A673 (cell line): Measurements from ENCODE around the gene SERPINE1. TPM values are rescaled to one million over a fixed set of nuclear protein-coding genes. Genes with fewer than 3 reads are reported as not detected.

ENCODE experiments used
- BruUV-seq: library from RNA; stranded (reverse); fragments of 400-500 nt; replicated peaks from 2 replicates; lab custom pipeline; 2021; lab: Mats Ljungman, UMichigan
- CTCF ChIA-PET: fragments of 300-600 bp; sonication (Branson Sonifier 250); formaldehyde crosslinking; loops from one replicate; lab custom pipeline; 2022; ENCODE audit warnings: antibody characterized with exemption; lab: Charles Lee
- POLR2A ChIA-PET: fragments of 300-600 bp; sonication (Branson Sonifier 250); formaldehyde crosslinking; loops from one replicate; lab custom pipeline; 2022; ENCODE audit warnings: antibody characterized with exemption; ENCODE audit not compliant: low non-redundant PET; lab: Charles Lee
- DNase-seq: peaks from one replicate; pipeline ENCODE4 v3.0.0-alpha.2; 2015; ENCODE audit warnings: low spot score
- H3K27ac ChIP-seq: fragments of 200-600 bp; sonication (generic); 2 replicates; pipeline ENCODE4 v1.5.1; 2016; ENCODE audit warnings: mixed run types, low read depth, mild to moderate bottlenecking, mixed read lengths, antibody characterized with exemption, low read length; ENCODE audit not compliant: poor library complexity, severe bottlenecking
- H3K27me3 ChIP-seq: fragments of 200-600 bp; sonication (generic); replicated peaks from 2 replicates; pipeline ENCODE4 v1.6.1; 2017; ENCODE audit warnings: mixed run types, low read depth, mild to moderate bottlenecking, mixed read lengths, antibody characterized with exemption, low read length; ENCODE audit not compliant: insufficient read depth, poor library complexity
- H3K36me3 ChIP-seq: fragments of 200-600 bp; sonication (generic); 2 replicates; pipeline ENCODE4 v1.6.1; 2016; ENCODE audit warnings: mixed run types, mild to moderate bottlenecking, mixed read lengths, antibody characterized with exemption, low read length; ENCODE audit not compliant: insufficient read depth, poor library complexity, severe bottlenecking
- H3K4me1 ChIP-seq: fragments of 200-600 bp; sonication (generic); 2 replicates; pipeline ENCODE4 v1.6.1; 2017; ENCODE audit warnings: mixed run types, mild to moderate bottlenecking, mixed read lengths, antibody characterized with exemption, low read length; ENCODE audit not compliant: insufficient read depth, poor library complexity, severe bottlenecking
- H3K4me3 ChIP-seq: fragments of 200-600 bp; sonication (generic); 2 replicates; pipeline ENCODE4 v1.5.1; 2016; ENCODE audit warnings: low read depth, mixed run types, mild to moderate bottlenecking, mixed read lengths, low read length; ENCODE audit not compliant: poor library complexity, severe bottlenecking
- H3K9me3 ChIP-seq: fragments of 200-600 bp; sonication (generic); 2 replicates; pipeline ENCODE4 v1.6.1; 2016; ENCODE audit warnings: mixed run types, low read depth, mild to moderate bottlenecking, mixed read lengths, antibody characterized with exemption, low read length; ENCODE audit not compliant: poor library complexity, severe bottlenecking
- EZH2 ChIP-seq: fragments of 200-600 bp; sonication (generic); IDR thresholded peaks from 2 replicates; pipeline ENCODE4 v1.6.1; 2017; ENCODE audit warnings: borderline replicate concordance, low read depth, mild to moderate bottlenecking, mixed read lengths, antibody characterized with exemption, low read length; ENCODE audit not compliant: poor library complexity, severe bottlenecking
- intact Hi-C: fragments of 100-400 bp; cut with micrococcal nuclease; formaldehyde crosslinking; loops from one replicate; pipeline ENCODE4 v1.10.0; 2022; ENCODE audit not compliant: unreplicated experiment
- total RNA-seq: library from RNA; stranded (reverse); gene quantifications from 2 replicates; pipeline ENCODE4 v1.2.3, GENCODE V29; 2021
- TF ChIP-seq, protein P1 (sequence below): fragments of 300-800, 200-600 bp; sonication (generic); conservative IDR thresholded peaks from 2 replicates; pipeline ENCODE4 v1.5.1; 2017; ENCODE audit warnings: low read depth, mild to moderate bottlenecking, antibody characterized with exemption, low read length, moderate library complexity, mixed read lengths

Gene SERPINE1
- total RNA-seq, 1 experiment from 2014 or later: 5.3 TPM

DNA sequence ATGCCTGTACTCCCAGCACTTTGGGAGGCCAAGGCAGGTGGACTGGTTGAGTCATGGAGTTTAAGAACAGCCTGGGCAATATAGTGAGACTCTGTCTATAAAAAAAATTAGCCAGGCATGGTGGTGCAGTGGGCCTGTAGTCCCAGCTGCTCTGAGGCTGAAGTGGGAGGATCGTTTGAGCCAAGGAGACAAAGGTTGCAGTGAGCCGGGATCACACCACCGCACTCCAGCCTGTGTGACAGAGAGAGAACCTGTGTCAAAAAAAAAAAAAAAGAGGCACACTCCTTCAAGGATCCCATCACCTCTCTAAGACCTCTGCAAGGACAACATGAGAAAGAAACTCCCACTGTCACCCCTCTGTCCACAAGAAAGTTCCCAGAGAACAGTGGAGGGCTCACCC, 48.8 kb downstream of the SERPINE1 start:
- no peak overlapping the region for H3K27ac ChIP-seq
- H3K9me3 ChIP-seq: no peaks in the 10 kb centered on the region
- intact Hi-C loops: loop anchor here (10.0 kb wide), 1 partner anchor 81 kb away; no protein-coding TSS in a partner anchor
- CTCF ChIA-PET: interaction anchor here (0.6 kb wide), 1 partner anchor 116 kb away, joined by 3 read pairs; no protein-coding TSS in a partner anchor
- BruUV-seq: no TSS peak
- no peaks in the 10 kb centered on the region for H3K36me3 ChIP-seq
- no peak overlapping the region for H3K4me3 ChIP-seq
- H3K27me3 ChIP-seq: peaks cover 61% of the 10 kb centered on the region
- no peak for DNase-seq
- POLR2A ChIA-PET: no interaction called here
- peaks cover 34% of the 10 kb centered on the region for H3K4me1 ChIP-seq
- TF ChIP-seq EZH2: no peak
- TF ChIP-seq, protein P1, sequence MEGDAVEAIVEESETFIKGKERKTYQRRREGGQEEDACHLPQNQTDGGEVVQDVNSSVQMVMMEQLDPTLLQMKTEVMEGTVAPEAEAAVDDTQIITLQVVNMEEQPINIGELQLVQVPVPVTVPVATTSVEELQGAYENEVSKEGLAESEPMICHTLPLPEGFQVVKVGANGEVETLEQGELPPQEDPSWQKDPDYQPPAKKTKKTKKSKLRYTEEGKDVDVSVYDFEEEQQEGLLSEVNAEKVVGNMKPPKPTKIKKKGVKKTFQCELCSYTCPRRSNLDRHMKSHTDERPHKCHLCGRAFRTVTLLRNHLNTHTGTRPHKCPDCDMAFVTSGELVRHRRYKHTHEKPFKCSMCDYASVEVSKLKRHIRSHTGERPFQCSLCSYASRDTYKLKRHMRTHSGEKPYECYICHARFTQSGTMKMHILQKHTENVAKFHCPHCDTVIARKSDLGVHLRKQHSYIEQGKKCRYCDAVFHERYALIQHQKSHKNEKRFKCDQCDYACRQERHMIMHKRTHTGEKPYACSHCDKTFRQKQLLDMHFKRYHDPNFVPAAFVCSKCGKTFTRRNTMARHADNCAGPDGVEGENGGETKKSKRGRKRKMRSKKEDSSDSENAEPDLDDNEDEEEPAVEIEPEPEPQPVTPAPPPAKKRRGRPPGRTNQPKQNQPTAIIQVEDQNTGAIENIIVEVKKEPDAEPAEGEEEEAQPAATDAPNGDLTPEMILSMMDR: no peak

DNA sequence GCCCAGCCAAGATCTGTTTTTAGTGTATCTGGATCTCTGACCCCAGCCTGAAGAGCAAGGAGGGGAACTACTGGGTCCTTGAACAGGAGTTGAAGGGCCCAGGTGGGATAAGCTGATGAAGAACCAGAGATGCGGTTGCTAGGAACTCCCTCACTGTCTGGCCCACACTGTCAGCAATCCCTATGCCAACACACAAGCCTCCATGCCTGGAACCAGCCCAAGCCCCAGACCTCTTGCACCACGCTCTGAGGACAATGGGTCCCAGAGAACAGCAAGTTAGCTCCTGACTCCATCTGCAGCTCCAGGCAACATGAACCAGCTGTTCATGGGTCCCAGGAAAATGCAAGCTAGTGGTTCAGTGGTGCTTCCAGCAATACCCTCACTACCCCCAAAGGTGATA, 50.7 kb downstream of the SERPINE1 start:
- TF ChIP-seq, protein P1: no peak
- no peak for TF ChIP-seq EZH2
- no peak overlapping the region for H3K27ac ChIP-seq
- DNase-seq: no peak
- intact Hi-C loops: loop anchor here (10.0 kb wide), 1 partner anchor 83 kb away; no protein-coding TSS in a partner anchor
- H3K9me3 ChIP-seq: no peaks in the 10 kb centered on the region
- no peak overlapping the region for H3K4me3 ChIP-seq
- no peaks in the 10 kb centered on the region for H3K36me3 ChIP-seq
- H3K4me1 ChIP-seq: peaks cover 26% of the 10 kb centered on the region
- BruUV-seq: no TSS peak
- ChIA-PET POLR2A (no interaction called here), CTCF (interaction anchor here (0.6 to 1.0 kb wide), 3 partner anchors 11 to 83 kb away, joined by 4 to 10 read pairs (median 7); no protein-coding TSS in a partner anchor)
- H3K27me3 ChIP-seq: peaks cover 44% of the 10 kb centered on the region

- H3K36me3 ChIP-seq: no peaks in the 10 kb centered on the region
- H3K27me3 ChIP-seq: peaks cover 35% of the 10 kb centered on the region
- H3K9me3 ChIP-seq: no peaks in the 10 kb centered on the region
- H3K4me1 ChIP-seq: peaks cover 11% of the 10 kb centered on the region
- CTCF ChIA-PET: interaction anchor here (1.4 kb wide), 1 partner anchor 14 kb away, joined by 3 read pairs; no protein-coding TSS in a partner anchor
- no peak overlapping the region for H3K27ac ChIP-seq
- TF ChIP-seq, protein P1: no peak
- TF ChIP-seq EZH2: no peak
- DNase-seq: no peak
- intact Hi-C loops: loop anchor here (10.0 kb wide), 1 partner anchor 84 kb away; no protein-coding TSS in a partner anchor
- no TSS peak for BruUV-seq
- POLR2A ChIA-PET: no interaction called here
- H3K4me3 ChIP-seq: peak overlapping the region; percentile 40
These were observed 52.2 kb downstream of the SERPINE1 start for GRCh38 chr7:101179117-101179516.
